ENCODE measurements around the gene MRPL40. TPM values are rescaled to one million over a fixed set of nuclear protein-coding genes. Genes with fewer than 3 reads are reported as not detected.

MRPL40 gene
- total RNA-seq, 1 experiment from 2014 or later: 40.1 TPM

GRCh38 chr22:19473578-19473977 lies 41.2 kb downstream of the MRPL40 start:
- H3K4me1 ChIP-seq (ENCODE audit: control insufficient read depth in 1 of 2, insufficient read depth in 2 of 2, low read length in 2 of 2): peaks cover 7 to 12% of the 10 kb centered on the region in 2 experiments; a peak in 3 of 4 replicates
- ChIA-PET POLR2A (interaction anchor here (0.6 kb wide), 1 partner anchor 189 kb away, joined by 4 read pairs; no protein-coding TSS in a partner anchor), RAD21 (ENCODE audit: low non-redundant PET in 1 of 2, low total read pairs in 2 of 2, uncharacterized antibody in 2 of 2, unreplicated experiment in 2 of 2) (no interaction called here), CTCF (interaction anchor here (0.6 to 2.7 kb wide), 5 partner anchors 9 to 295 kb away, joined by 3 to 11 read pairs (median 5); partner anchors contain the start of gene SLC25A1)
- peaks cover 83% of the 10 kb centered on the region for H3K79me2 ChIP-seq (ENCODE audit: insufficient read depth, low read length)
- H2AFZ ChIP-seq (ENCODE audit: low read depth, low read length, poor library complexity, severe bottlenecking): no peak overlapping the region
- H3K4me2 ChIP-seq (ENCODE audit: low read length): no peak overlapping the region
- DNase-seq (ENCODE audit: low read depth, low spot score) (no peak), ATAC-seq (peak; percentile 67)
- no peak for TF ChIP-seq EZH2 (IDR thresholded peaks at IDR 0.05)
- no peak for TF ChIP-seq ZFX (IDR thresholded peaks at IDR 0.05)
- peak in 1 of 3 experiments; percentile 19; a peak in 2 of 6 replicates for TF ChIP-seq CTCF (IDR thresholded peaks at IDR 0.05 in 2 of 3, conservative IDR thresholded peaks at IDR 0.05 in 1 of 3; ENCODE audit: borderline replicate concordance in 1 of 3, insufficient read depth in 1 of 3, low read depth in 2 of 3, low read length in 2 of 3)
- H3K9ac ChIP-seq (ENCODE audit: low read length): no peak overlapping the region
- no peak overlapping the region for H3K27ac ChIP-seq (ENCODE audit: low read depth, low read length)
- peaks cover 19 to 59% of the 10 kb centered on the region in 2 experiments; a peak in 3 of 4 replicates for H3K36me3 ChIP-seq (ENCODE audit: control insufficient read depth in 1 of 2, insufficient read depth in 2 of 2, low read length in 2 of 2)
- no peaks in the 10 kb centered on the region for H3K27me3 ChIP-seq (ENCODE audit: insufficient read depth, low read length)
- no TSS peak for BruUV-seq (replicated peaks)
- H3K4me3 ChIP-seq (replicated peaks in 1 of 2; ENCODE audit: low read depth in 1 of 2, low read length in 2 of 2): no peak overlapping the region
- peaks cover 9% of the 10 kb centered on the region; the same call in 1 of the 2 replicates for H4K20me1 ChIP-seq (ENCODE audit: insufficient read depth)
- H3K9me3 ChIP-seq (ENCODE audit: control insufficient read depth in 1 of 2, insufficient read depth in 1 of 2, low read depth in 1 of 2, low read length in 2 of 2): no peaks in the 10 kb centered on the region
- intact Hi-C loops (cut with micrococcal nuclease): loop anchor here (10.0 kb wide), 1 partner anchor 329 kb away; the partner anchor contains the start of gene ESS2
- H3K9me2 ChIP-seq (ENCODE audit: insufficient read depth): no peaks in the 10 kb centered on the region

DNA sequence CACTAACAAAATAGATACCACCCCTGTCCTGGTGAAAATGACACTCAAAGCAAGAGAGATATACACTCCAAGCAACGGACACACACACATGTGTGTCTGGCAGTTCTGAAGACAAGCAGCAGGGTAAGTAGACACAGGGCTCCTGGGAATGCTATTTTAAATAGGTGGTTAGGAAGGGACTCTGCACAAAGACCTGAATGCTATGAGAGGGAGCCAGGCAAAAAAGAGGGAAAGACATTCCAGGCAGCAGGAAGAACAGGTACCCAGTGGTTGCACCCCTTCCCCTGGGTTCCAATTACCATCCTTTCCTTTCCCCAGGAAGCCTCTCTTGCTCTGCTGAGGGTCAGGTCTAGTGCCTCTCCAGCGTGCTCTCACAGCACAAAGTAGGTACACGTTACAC lies 43.7 kb downstream of the MRPL40 start:
- no peak overlapping the region for H3K4me2 ChIP-seq (ENCODE audit: low read length)
- TF ChIP-seq EZH2 (IDR thresholded peaks at IDR 0.05) (no peak), SRF (IDR thresholded peaks at IDR 0.05; ENCODE audit: low read depth) (no peak), CEBPB (IDR thresholded peaks at IDR 0.05; ENCODE audit: low read depth) (no peak), FOSL1 (IDR thresholded peaks at IDR 0.05; ENCODE audit: low read depth) (no peak), POLR2A (IDR thresholded peaks at IDR 0.05; ENCODE audit: borderline replicate concordance, extremely low read depth, insufficient read depth, insufficient read length) (no peak), MAX (IDR thresholded peaks at IDR 0.05) (no peak), ATF3 (IDR thresholded peaks at IDR 0.05) (no peak), RAD21 (IDR thresholded peaks at IDR 0.05; ENCODE audit: low read depth) (no peak), ZBTB33 (IDR thresholded peaks at IDR 0.05; ENCODE audit: extremely low read depth, insufficient replicate concordance, low read length) (no peak), CBX3 (IDR thresholded peaks at IDR 0.05; ENCODE audit: low read depth) (no peak), TCF7L2 (IDR thresholded peaks at IDR 0.05; ENCODE audit: borderline replicate concordance, extremely low read depth, insufficient read depth, insufficient read length) (no peak), ELF1 (IDR thresholded peaks at IDR 0.05; ENCODE audit: borderline replicate concordance, low read depth) (no peak), ZFX (IDR thresholded peaks at IDR 0.05) (no peak), YY1 (IDR thresholded peaks at IDR 0.05; ENCODE audit: extremely low read depth, insufficient replicate concordance, low read depth, low read length) (no peak)
- ChIA-PET RAD21 (ENCODE audit: low non-redundant PET in 1 of 2, low total read pairs in 2 of 2, uncharacterized antibody in 2 of 2, unreplicated experiment in 2 of 2) (no interaction called here), CTCF (no interaction called here), POLR2A (no interaction called here)
- H3K4me3 ChIP-seq (replicated peaks in 1 of 2; ENCODE audit: low read depth in 1 of 2, low read length in 2 of 2): no peak overlapping the region
- H2AFZ ChIP-seq (ENCODE audit: low read depth, low read length, poor library complexity, severe bottlenecking): no peak overlapping the region
- no peaks in the 10 kb centered on the region for H3K27me3 ChIP-seq (ENCODE audit: insufficient read depth, low read length)
- no peak overlapping the region for H3K27ac ChIP-seq (ENCODE audit: low read depth, low read length)
- BruUV-seq (replicated peaks): no TSS peak
- H3K36me3 ChIP-seq (ENCODE audit: control insufficient read depth in 1 of 2, insufficient read depth in 2 of 2, low read length in 2 of 2): peaks cover 14 to 43% of the 10 kb centered on the region in 2 experiments; a peak in 3 of 4 replicates
- peaks cover 88% of the 10 kb centered on the region for H3K79me2 ChIP-seq (ENCODE audit: insufficient read depth, low read length)
- peaks cover 13 to 22% of the 10 kb centered on the region in 2 experiments; a peak in 3 of 4 replicates for H3K4me1 ChIP-seq (ENCODE audit: control insufficient read depth in 1 of 2, insufficient read depth in 2 of 2, low read length in 2 of 2)
- no peaks in the 10 kb centered on the region for H3K9me2 ChIP-seq (ENCODE audit: insufficient read depth)
- intact Hi-C loops (cut with micrococcal nuclease): loop anchor here (5.0 to 10.0 kb wide), 4 partner anchors 156 to 354 kb away; partner anchors contain the start of genes DGCR2 and ESS2
- no peak overlapping the region for H3K9ac ChIP-seq (ENCODE audit: low read length)
- H4K20me1 ChIP-seq (ENCODE audit: insufficient read depth): peaks cover 9% of the 10 kb centered on the region; the same call in 1 of the 2 replicates
- ATAC-seq (no peak), DNase-seq (ENCODE audit: low read depth, low spot score) (no peak)
- no peaks in the 10 kb centered on the region for H3K9me3 ChIP-seq (ENCODE audit: control insufficient read depth in 1 of 2, insufficient read depth in 1 of 2, low read depth in 1 of 2, low read length in 2 of 2)
